Measurements from ENCODE around the gene MAU2.

GRCh38 chr19:19366434-19367396 is 46.1 kb downstream of the MAU2 start:
- TF ChIP-seq CTCF (IDR thresholded peaks at IDR 0.05), result peak; percentile 84 to 93 (median 86)
- no peak for TF ChIP-seq POLR2A (IDR thresholded peaks at IDR 0.05)
